ENCODE data around the gene FNDC3A.
"Not testable (repeated sequence)": the region's sequence is repeated elsewhere in the genome, so short reads cannot be mapped to it uniquely, and the experiment has no call there.

DNA sequence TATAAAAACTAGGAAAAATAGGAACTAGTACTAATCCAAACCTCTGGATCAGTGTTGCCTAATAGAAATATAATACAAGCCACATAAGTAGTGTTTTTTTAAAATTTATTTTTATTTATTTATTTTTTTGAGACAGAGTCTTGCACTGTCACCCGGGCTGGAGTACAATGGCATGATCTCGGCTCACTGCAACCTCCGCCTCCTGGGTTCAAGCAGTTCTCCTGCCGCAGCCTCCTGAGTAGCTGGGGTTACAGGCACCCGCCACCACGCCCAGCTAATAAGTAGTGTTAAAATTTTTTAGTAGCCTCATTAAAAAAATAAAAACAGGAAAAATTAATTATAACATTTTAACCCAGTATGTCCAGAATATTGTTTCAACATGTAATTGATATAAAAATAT lies 94.3 kb downstream of the FNDC3A start:
- TF ChIP-seq, protein P1, sequence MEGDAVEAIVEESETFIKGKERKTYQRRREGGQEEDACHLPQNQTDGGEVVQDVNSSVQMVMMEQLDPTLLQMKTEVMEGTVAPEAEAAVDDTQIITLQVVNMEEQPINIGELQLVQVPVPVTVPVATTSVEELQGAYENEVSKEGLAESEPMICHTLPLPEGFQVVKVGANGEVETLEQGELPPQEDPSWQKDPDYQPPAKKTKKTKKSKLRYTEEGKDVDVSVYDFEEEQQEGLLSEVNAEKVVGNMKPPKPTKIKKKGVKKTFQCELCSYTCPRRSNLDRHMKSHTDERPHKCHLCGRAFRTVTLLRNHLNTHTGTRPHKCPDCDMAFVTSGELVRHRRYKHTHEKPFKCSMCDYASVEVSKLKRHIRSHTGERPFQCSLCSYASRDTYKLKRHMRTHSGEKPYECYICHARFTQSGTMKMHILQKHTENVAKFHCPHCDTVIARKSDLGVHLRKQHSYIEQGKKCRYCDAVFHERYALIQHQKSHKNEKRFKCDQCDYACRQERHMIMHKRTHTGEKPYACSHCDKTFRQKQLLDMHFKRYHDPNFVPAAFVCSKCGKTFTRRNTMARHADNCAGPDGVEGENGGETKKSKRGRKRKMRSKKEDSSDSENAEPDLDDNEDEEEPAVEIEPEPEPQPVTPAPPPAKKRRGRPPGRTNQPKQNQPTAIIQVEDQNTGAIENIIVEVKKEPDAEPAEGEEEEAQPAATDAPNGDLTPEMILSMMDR (IDR thresholded peaks at IDR 0.05), result not testable (repeated sequence)
- not testable (repeated sequence) for TF ChIP-seq POLR2AphosphoS5 (IDR thresholded peaks at IDR 0.05); POLR2A (IDR thresholded peaks at IDR 0.05; ENCODE audit: low read depth)

Measured in esophagus muscularis mucosa (tissue), 3 donors.